HEK293 (cell line): ENCODE data around the gene PLCL1.
A peak's percentile ranks its signal among the peaks of the same experiment; 100 is the strongest.

Experiments
- CTCF ChIA-PET: fragments of 350-600 bp; formaldehyde crosslinking; extraction: SDS; loops from one replicate; lab custom pipeline; 2021; ENCODE audit warnings: antibody characterized with exemption; lab: Yijun Ruan, JAX
- POLR2A ChIA-PET: fragments of 300-600 bp; formaldehyde crosslinking; extraction: SDS; loops from one replicate; lab custom pipeline; 2020; ENCODE audit warnings: antibody characterized with exemption, inconsistent platforms; lab: Yijun Ruan, JAX
- H3K27ac ChIP-seq: fragments of 200-500 bp; sonication (Bioruptor generic); 2 replicates; pipeline ENCODE4 v1.5.1; 2014; ENCODE audit warnings: low read depth, low read length, control low read depth, inconsistent platforms; ENCODE audit errors: extremely low read depth
- H3K36me3 ChIP-seq, 2 experiments: fragments of 200-500 bp in 1 of 2; sonication (Bioruptor generic) in 1 of 2; 1 replicate in 1 of 2; 2 replicates in 1 of 2; pipeline ENCODE4 v1.5.1; 2014 to 2017; ENCODE audit warnings: inconsistent platforms in 2 of 2, low read length in 2 of 2; ENCODE audit not compliant: control insufficient read depth in 2 of 2, insufficient read depth in 1 of 2
- H3K4me1 ChIP-seq: fragments of 200-500 bp; sonication (Bioruptor generic); 2 replicates; pipeline ENCODE4 v1.5.1; 2014; ENCODE audit warnings: mild to moderate bottlenecking, low read length, inconsistent platforms; ENCODE audit not compliant: control insufficient read depth, insufficient read depth
- H3K4me3 ChIP-seq: 2 replicates; pipeline ENCODE4 v1.5.1; 2011; ENCODE audit warnings: low read depth, mild to moderate bottlenecking, control low read depth, low read length, moderate library complexity
- H3K9me3 ChIP-seq: fragments of 200-500 bp; sonication (Bioruptor generic); 2 replicates; pipeline ENCODE4 v1.5.1; 2014; ENCODE audit warnings: low read depth, low read length, inconsistent platforms; ENCODE audit not compliant: control insufficient read depth, insufficient read depth
- KLF1 ChIP-seq: fragments of 450-650 bp; formaldehyde crosslinking; IDR thresholded peaks from 2 replicates; pipeline ENCODE4 v1.5.1; 2016; ENCODE audit warnings: missing biosample characterization, missing genetic modification characterization
- MYNN ChIP-seq: fragments of 450-650 bp; formaldehyde crosslinking; IDR thresholded peaks from 2 replicates; pipeline ENCODE4 v1.5.1; 2016; ENCODE audit warnings: missing biosample characterization, missing genetic modification characterization, borderline replicate concordance
- SCRT1 ChIP-seq: fragments of 450-650 bp; formaldehyde crosslinking; IDR thresholded peaks from 2 replicates; pipeline ENCODE4 v1.5.1; 2016; ENCODE audit warnings: missing biosample characterization, missing genetic modification characterization, borderline replicate concordance
- SETDB1 ChIP-seq: IDR thresholded peaks from one replicate; pipeline ENCODE4 v1.6.1; 2017; ENCODE audit warnings: mild to moderate bottlenecking, low read length, moderate library complexity, mixed read lengths; ENCODE audit not compliant: insufficient read length
- WT1 ChIP-seq: fragments of 450-650 bp; formaldehyde crosslinking; IDR thresholded peaks from 2 replicates; pipeline ENCODE4 v1.5.1; 2016; ENCODE audit warnings: missing biosample characterization, missing genetic modification characterization
- ZBTB17 ChIP-seq: fragments of 450-650 bp; formaldehyde crosslinking; IDR thresholded peaks from 2 replicates; pipeline ENCODE4 v1.5.1; 2016; ENCODE audit warnings: missing biosample characterization, missing genetic modification characterization
- ZBTB44 ChIP-seq: fragments of 450-650 bp; IDR thresholded peaks from 2 replicates; pipeline ENCODE4 v1.5.1; 2018; ENCODE audit warnings: missing biosample characterization, mild to moderate bottlenecking, missing genetic modification characterization
- ZBTB49 ChIP-seq: fragments of 450-650 bp; formaldehyde crosslinking; IDR thresholded peaks from 2 replicates; pipeline ENCODE4 v1.5.1; 2016; ENCODE audit warnings: missing biosample characterization, missing genetic modification characterization, low read depth
- ZNF112 ChIP-seq: fragments of 450-650 bp; formaldehyde crosslinking; IDR thresholded peaks from 2 replicates; pipeline ENCODE4 v1.5.0; 2017; ENCODE audit warnings: missing biosample characterization, missing genetic modification characterization
- ZNF148 ChIP-seq: fragments of 450-650 bp; formaldehyde crosslinking; IDR thresholded peaks from 2 replicates; pipeline ENCODE4 v1.5.0; 2017; ENCODE audit warnings: missing biosample characterization, missing genetic modification characterization, borderline replicate concordance
- ZNF155 ChIP-seq: fragments of 450-650 bp; formaldehyde crosslinking; IDR thresholded peaks from 2 replicates; pipeline ENCODE4 v1.5.1; 2016; ENCODE audit warnings: missing biosample characterization, missing genetic modification characterization
- ZNF18 ChIP-seq: fragments of 450-650 bp; formaldehyde crosslinking; IDR thresholded peaks from 2 replicates; pipeline ENCODE4 v1.5.1; 2016; ENCODE audit warnings: missing biosample characterization, missing genetic modification characterization
- ZNF19 ChIP-seq: fragments of 450-650 bp; formaldehyde crosslinking; IDR thresholded peaks from 2 replicates; pipeline ENCODE4; 2016; ENCODE audit warnings: missing biosample characterization, missing genetic modification characterization, low read depth
- ZNF221 ChIP-seq: fragments of 450-650 bp; formaldehyde crosslinking; IDR thresholded peaks from 2 replicates; pipeline ENCODE4 v1.5.1; 2017; ENCODE audit warnings: missing biosample characterization, missing genetic modification characterization, borderline replicate concordance
- ZNF274 ChIP-seq, 2 experiments: fragments of 200-500 bp in 1 of 2; fragments of 450-650 bp in 1 of 2; sonication (Bioruptor generic) in 1 of 2; formaldehyde crosslinking in 1 of 2; IDR thresholded peaks; 2 replicates each; pipeline versions ENCODE4 v1.5.1 to v1.6.1; 2014 to 2016; ENCODE audit warnings: borderline replicate concordance in 1 of 2, inconsistent platforms in 1 of 2, low read length in 1 of 2, missing biosample characterization in 1 of 2, missing genetic modification characterization in 1 of 2
- ZNF473 ChIP-seq: fragments of 450-650 bp; formaldehyde crosslinking; IDR thresholded peaks from 2 replicates; pipeline ENCODE4 v1.5.1; 2017; ENCODE audit warnings: missing biosample characterization, missing genetic modification characterization
- ZNF510 ChIP-seq: fragments of 450-650 bp; formaldehyde crosslinking; IDR thresholded peaks from 2 replicates; pipeline ENCODE4 v1.5.1; 2018; ENCODE audit warnings: mild to moderate bottlenecking, missing genetic modification characterization, missing biosample characterization; ENCODE audit not compliant: insufficient replicate concordance
- ZNF521 ChIP-seq: fragments of 450-650 bp; formaldehyde crosslinking; IDR thresholded peaks from 2 replicates; pipeline ENCODE4 v1.5.1; 2017; ENCODE audit warnings: missing biosample characterization, mild to moderate bottlenecking, missing genetic modification characterization
- ZNF530 ChIP-seq: fragments of 450-650 bp; formaldehyde crosslinking; IDR thresholded peaks from 2 replicates; pipeline ENCODE4 v1.5.1; 2016; ENCODE audit warnings: low read depth, missing biosample characterization, missing genetic modification characterization
- ZNF560 ChIP-seq: fragments of 450-650 bp; formaldehyde crosslinking; IDR thresholded peaks from 2 replicates; pipeline ENCODE4 v1.5.1; 2017; ENCODE audit warnings: missing biosample characterization, missing genetic modification characterization, borderline replicate concordance
- ZNF658 ChIP-seq: fragments of 450-650 bp; formaldehyde crosslinking; IDR thresholded peaks from 2 replicates; pipeline ENCODE4; 2016; ENCODE audit warnings: missing biosample characterization, missing genetic modification characterization
- ZNF670 ChIP-seq: fragments of 450-650 bp; formaldehyde crosslinking; IDR thresholded peaks from 2 replicates; pipeline ENCODE4 v1.5.1; 2016; ENCODE audit warnings: missing biosample characterization, missing genetic modification characterization, low read depth
- ZNF76 ChIP-seq: fragments of 450-650 bp; formaldehyde crosslinking; IDR thresholded peaks from 2 replicates; pipeline ENCODE4; 2016; ENCODE audit warnings: low read depth, missing biosample characterization, missing genetic modification characterization, borderline replicate concordance
- ZNF791 ChIP-seq: fragments of 450-650 bp; formaldehyde crosslinking; IDR thresholded peaks from 2 replicates; pipeline ENCODE4 v1.5.1; 2016; ENCODE audit warnings: missing biosample characterization, missing genetic modification characterization

Gene PLCL1

DNA sequence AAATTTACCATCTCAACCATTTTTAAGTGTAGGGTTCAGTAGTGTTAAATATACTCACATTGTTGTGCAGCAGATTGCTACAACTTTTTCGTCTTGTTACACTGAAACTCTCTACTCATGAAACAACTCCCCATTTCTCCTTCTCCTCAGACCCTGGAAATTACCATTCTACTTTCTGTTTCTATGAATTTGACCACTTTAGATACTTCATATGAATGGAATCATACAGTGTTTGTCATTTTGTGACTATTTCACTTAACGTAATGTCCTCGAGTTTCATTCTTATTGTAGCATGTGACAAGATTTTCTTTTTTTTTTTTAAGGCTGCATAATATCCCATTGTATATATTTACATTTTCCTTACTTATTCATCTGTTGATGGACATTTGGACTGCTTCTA, 203.8 kb downstream of the PLCL1 start (continued):
- TF ChIP-seq ZBTB49 (no peak), KLF1 (no peak), ZNF112 (tag by site-specific recombination) (no peak), ZNF658 (no peak), ZNF670 (tag by site-specific recombination) (no peak), ZNF221 (no peak), SCRT1 (no peak), ZNF76 (no peak)
- TF ChIP-seq, all 188 proteins: peak for 0

GRCh38 chr2:198012025-198012424, 207.6 kb downstream of the PLCL1 start:
- TF ChIP-seq SETDB1 (peak; percentile 82), WT1 (tag by site-specific recombination) (no peak)
- no peak overlapping the region for H3K27ac ChIP-seq
- no peaks in the 10 kb centered on the region for H3K4me1 ChIP-seq
- CTCF ChIA-PET = no interaction called here
- no peaks in the 10 kb centered on the region for H3K9me3 ChIP-seq
- POLR2A ChIA-PET = no interaction called here
- no peaks in the 10 kb centered on the region for H3K36me3 ChIP-seq
- H3K4me3 ChIP-seq = no peak overlapping the region

DNA sequence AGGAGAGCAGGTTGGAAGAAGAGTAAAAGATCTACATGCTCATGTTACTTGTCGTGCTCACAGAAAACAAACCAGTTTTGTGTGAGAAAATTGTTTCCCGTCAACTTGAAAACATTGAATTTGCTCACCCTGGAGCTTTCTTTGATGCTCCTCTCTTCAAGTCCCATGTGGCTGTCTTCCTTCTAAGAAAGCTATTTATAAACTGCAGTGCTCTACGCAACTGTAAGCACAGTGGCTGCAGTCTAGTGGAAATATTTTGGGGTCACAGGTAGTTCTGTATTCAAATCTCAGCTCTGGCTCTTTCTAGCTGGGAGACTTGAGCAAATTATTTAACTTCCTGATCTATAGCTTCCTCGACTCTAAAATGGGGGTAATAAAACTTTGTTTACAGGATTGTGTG, 211.8 kb downstream of the PLCL1 start:
- no peaks in the 10 kb centered on the region for H3K9me3 ChIP-seq
- no peaks in the 10 kb centered on the region for H3K4me1 ChIP-seq
- H3K4me3 ChIP-seq = no peak overlapping the region
- ChIA-PET CTCF (interaction anchor here (0.6 to 1.1 kb wide), 2 partner anchors 17 to 116 kb away, joined by 3 to 4 read pairs; no protein-coding TSS in a partner anchor), POLR2A (no interaction called here)
- H3K36me3 ChIP-seq = no peaks in the 10 kb centered on the region
- H3K27ac ChIP-seq = no peak overlapping the region
- TF ChIP-seq ZBTB17 (tag by site-specific recombination) (no peak), ZNF148 (tag by site-specific recombination) (no peak), ZNF791 (tag by site-specific recombination) (no peak), ZNF560 (tag by site-specific recombination) (no peak), ZNF530 (no peak), ZNF473 (tag by site-specific recombination) (no peak), ZNF155 (tag by site-specific recombination) (no peak), ZNF510 (tag by site-specific recombination) (no peak), ZNF19 (tag by site-specific recombination) (no peak), ZNF274 (IDR thresholded peaks at IDR 0.05; ENCODE audit: low read length) (no peak), ZNF274 (tag by site-specific recombination; IDR thresholded peaks at IDR 0.05; ENCODE audit: borderline replicate concordance) (no peak), ZNF18 (tag by site-specific recombination) (no peak), MYNN (no peak), ZNF521 (tag by site-specific recombination) (no peak), ZBTB49 (no peak), ZBTB44 (tag by site-specific recombination) (no peak)
